Activated naive CD8-positive, alpha-beta T cell treated with anti-CD3 and anti-CD28 coated beads, Interleukin-2, amount 10 ng/mL, durations not matched to agents 7 days and 5 days (primary cell): ENCODE results near the gene CUL1. TPM values are rescaled to one million over a fixed set of nuclear protein-coding genes. Genes with fewer than 3 reads are reported as not detected.

ENCODE experiments used
- ATAC-seq: fragments of 150-1000 bp; cut with Tn5 transposase; one replicate; pipeline ENCODE4 v1.10.0; 2021; ENCODE audit warnings: low read depth, moderate library complexity
- POLR2A ChIA-PET: fragments of 350-600 bp; sonication (Branson Sonifier 250); formaldehyde crosslinking; loops from one replicate; lab custom pipeline; 2021; ENCODE audit warnings: antibody characterized with exemption; lab: Charles Lee
- DNase-seq: peaks from one replicate; pipeline ENCODE4 v3.0.0; 2021
- H3K27ac Mint-ChIP-seq: one replicate; pipeline ENCODE4 v1.8.0; 2022; ENCODE audit warnings: mild to moderate bottlenecking, mixed read lengths
- H3K27me3 Mint-ChIP-seq: one replicate; pipeline ENCODE4 v1.8.0; 2022; ENCODE audit warnings: mild to moderate bottlenecking, moderate library complexity, mixed read lengths
- H3K36me3 Mint-ChIP-seq: one replicate; pipeline ENCODE4 v1.8.0; 2021; ENCODE audit warnings: mild to moderate bottlenecking, mixed read lengths
- H3K4me1 Mint-ChIP-seq: one replicate; pipeline ENCODE4 v1.8.0; 2021; ENCODE audit warnings: mixed read lengths
- H3K4me3 Mint-ChIP-seq: one replicate; pipeline ENCODE4 v1.8.0; 2022; ENCODE audit warnings: mild to moderate bottlenecking, moderate library complexity, mixed read lengths
- H3K9me3 Mint-ChIP-seq: one replicate; pipeline ENCODE4 v1.8.0; 2021; ENCODE audit warnings: mixed read lengths
- total RNA-seq, 2 experiments: library from RNA; stranded (reverse); gene quantifications; one replicate each; pipeline ENCODE4 v1.2.3, GENCODE V29; 2021

The CUL1 gene
- total RNA-seq, 2 experiments from 2014 or later, result 53.1 to 53.8 TPM

GRCh38 chr7:148712678-148713329 lies 14.1 kb downstream of the CUL1 start:
- no peak overlapping the region for H3K4me3 Mint-ChIP-seq

GRCh38 chr7:148714498-148714897 lies 15.8 kb downstream of the CUL1 start:
- POLR2A ChIA-PET, result no interaction called here
- H3K36me3 Mint-ChIP-seq, result peaks cover 34% of the 10 kb centered on the region
- H3K27me3 Mint-ChIP-seq, result no peaks in the 10 kb centered on the region
- no peak for ATAC-seq
- peaks cover 4% of the 10 kb centered on the region for H3K9me3 Mint-ChIP-seq
- H3K4me1 Mint-ChIP-seq, result peaks cover 15% of the 10 kb centered on the region
- H3K4me3 Mint-ChIP-seq, result no peak overlapping the region
- H3K27ac Mint-ChIP-seq, result no peak overlapping the region
- no peak for DNase-seq

More at GRCh38 chr7:148712678-148713329, 14.1 kb downstream of the CUL1 start:
- Mint-ChIP-seq H3K36me3 (peaks cover 31% of the 10 kb centered on the region), H3K27ac (no peak overlapping the region), H3K4me1 (peaks cover 19% of the 10 kb centered on the region), H3K27me3 (no peaks in the 10 kb centered on the region), H3K9me3 (peaks cover 4% of the 10 kb centered on the region)
- DNase-seq (no peak), ATAC-seq (no peak)
- POLR2A ChIA-PET, result no interaction called here

- no peak overlapping the region for H3K27ac Mint-ChIP-seq
Observed at GRCh38 chr7:148715027-148715426, 16.3 kb downstream of the CUL1 start.

GRCh38 chr7:148717266-148717793 lies 18.6 kb downstream of the CUL1 start:
- POLR2A ChIA-PET, result no interaction called here
- H3K36me3 Mint-ChIP-seq, result peaks cover 36% of the 10 kb centered on the region
- H3K27me3 Mint-ChIP-seq, result no peaks in the 10 kb centered on the region
- no peak overlapping the region for H3K4me3 Mint-ChIP-seq
- DNase-seq (no peak), ATAC-seq (no peak)
- no peak overlapping the region for H3K27ac Mint-ChIP-seq
- peaks cover 4% of the 10 kb centered on the region for H3K9me3 Mint-ChIP-seq
- H3K4me1 Mint-ChIP-seq, result peaks cover 28% of the 10 kb centered on the region

More at GRCh38 chr7:148715027-148715426, 16.3 kb downstream of the CUL1 start:
- H3K4me3 Mint-ChIP-seq, result no peak overlapping the region
- no peak for ATAC-seq
- no peak for DNase-seq
- POLR2A ChIA-PET, result no interaction called here
- H3K4me1 Mint-ChIP-seq, result peaks cover 15% of the 10 kb centered on the region
- H3K9me3 Mint-ChIP-seq, result peaks cover 4% of the 10 kb centered on the region
- peaks cover 34% of the 10 kb centered on the region for H3K36me3 Mint-ChIP-seq
- no peaks in the 10 kb centered on the region for H3K27me3 Mint-ChIP-seq

- Mint-ChIP-seq H3K4me3 (no peak overlapping the region), H3K4me1 (peaks cover 38% of the 10 kb centered on the region), H3K27ac (no peak overlapping the region), H3K27me3 (no peaks in the 10 kb centered on the region), H3K36me3 (peaks cover 34% of the 10 kb centered on the region), H3K9me3 (peaks cover 4% of the 10 kb centered on the region)
- ATAC-seq, result no peak
- POLR2A ChIA-PET, result no interaction called here
- no peak for DNase-seq
Observed at GRCh38 chr7:148718431-148718830, 19.7 kb downstream of the CUL1 start.

GRCh38 chr7:148719753-148720152 lies 21.1 kb downstream of the CUL1 start:
- no peaks in the 10 kb centered on the region for H3K27me3 Mint-ChIP-seq
- no peak overlapping the region for H3K27ac Mint-ChIP-seq
- no peak for DNase-seq
- peaks cover 4% of the 10 kb centered on the region for H3K9me3 Mint-ChIP-seq
- H3K4me1 Mint-ChIP-seq, result peaks cover 41% of the 10 kb centered on the region
- H3K4me3 Mint-ChIP-seq, result no peak overlapping the region
- POLR2A ChIA-PET, result interaction anchor here (2.5 kb wide), 1 partner anchor 20 kb away, joined by 10 read pairs; the partner anchor contains the start of gene CUL1
- H3K36me3 Mint-ChIP-seq, result peaks cover 32% of the 10 kb centered on the region
- ATAC-seq, result no peak

- Mint-ChIP-seq H3K4me1 (peaks cover 44% of the 10 kb centered on the region), H3K27me3 (no peaks in the 10 kb centered on the region), H3K36me3 (peaks cover 26% of the 10 kb centered on the region), H3K27ac (no peak overlapping the region), H3K9me3 (peaks cover 4% of the 10 kb centered on the region), H3K4me3 (no peak overlapping the region)
- DNase-seq (no peak), ATAC-seq (no peak)
- POLR2A ChIA-PET, result interaction anchor here (2.5 kb wide), 1 partner anchor 21 kb away, joined by 10 read pairs; the partner anchor contains the start of gene CUL1
Observed at GRCh38 chr7:148720472-148720871, 21.8 kb downstream of the CUL1 start.

GRCh38 chr7:148721390-148721789 lies 22.7 kb downstream of the CUL1 start:
- no peak overlapping the region for H3K4me3 Mint-ChIP-seq
- H3K4me1 Mint-ChIP-seq, result peaks cover 53% of the 10 kb centered on the region
- POLR2A ChIA-PET, result interaction anchor here (2.5 kb wide), 1 partner anchor 21 kb away, joined by 10 read pairs; the partner anchor contains the start of gene CUL1
- peaks cover 4% of the 10 kb centered on the region for H3K9me3 Mint-ChIP-seq
- ATAC-seq, result no peak
- H3K27me3 Mint-ChIP-seq, result no peaks in the 10 kb centered on the region
- peaks cover 22% of the 10 kb centered on the region for H3K36me3 Mint-ChIP-seq
- no peak for DNase-seq
- H3K27ac Mint-ChIP-seq, result no peak overlapping the region

GRCh38 chr7:148722340-148723165 lies 23.9 kb downstream of the CUL1 start:
- no peak for DNase-seq

GRCh38 chr7:148723166-148723559 lies 24.5 kb downstream of the CUL1 start:
- POLR2A ChIA-PET, result interaction anchor here (0.7 to 1.2 kb wide), 2 partner anchors 23 to 162 kb away, joined by 3 read pairs; no protein-coding TSS in a partner anchor

More at GRCh38 chr7:148722340-148723165, 23.9 kb downstream of the CUL1 start:
- ATAC-seq, result peak; percentile 67
- Mint-ChIP-seq H3K9me3 (peaks cover 3% of the 10 kb centered on the region), H3K27me3 (no peaks in the 10 kb centered on the region), H3K36me3 (peaks cover 14% of the 10 kb centered on the region), H3K4me3 (peak overlapping the region; percentile 37), H3K4me1 (peaks cover 56% of the 10 kb centered on the region), H3K27ac (peak overlapping the region; percentile 49)
- POLR2A ChIA-PET, result interaction anchor here (1.2 to 2.5 kb wide), 2 partner anchors 23 to 162 kb away, joined by 3 to 10 read pairs; partner anchors contain the start of gene CUL1

GRCh38 chr7:148723846-148724245 lies 25.1 kb downstream of the CUL1 start:
- Mint-ChIP-seq H3K27ac (no peak overlapping the region), H3K4me3 (no peak overlapping the region), H3K9me3 (no peaks in the 10 kb centered on the region), H3K4me1 (peaks cover 58% of the 10 kb centered on the region), H3K36me3 (peaks cover 9% of the 10 kb centered on the region), H3K27me3 (no peaks in the 10 kb centered on the region)
- POLR2A ChIA-PET, result interaction anchor here (0.7 kb wide), 2 partner anchors 23 to 95 kb away, joined by 3 read pairs; no protein-coding TSS in a partner anchor
- ATAC-seq, result no peak
- no peak for DNase-seq

More at GRCh38 chr7:148723166-148723559, 24.5 kb downstream of the CUL1 start:
- peaks cover 60% of the 10 kb centered on the region for H3K4me1 Mint-ChIP-seq
- ATAC-seq (no peak), DNase-seq (no peak)
- no peaks in the 10 kb centered on the region for H3K27me3 Mint-ChIP-seq
- peaks cover 11% of the 10 kb centered on the region for H3K36me3 Mint-ChIP-seq
- H3K9me3 Mint-ChIP-seq, result no peaks in the 10 kb centered on the region
- H3K4me3 Mint-ChIP-seq, result peak overlapping the region; percentile 37
- H3K27ac Mint-ChIP-seq, result peak overlapping the region; percentile 49

- H3K4me3 Mint-ChIP-seq, result peak overlapping the region; percentile 14
- H3K9me3 Mint-ChIP-seq, result no peaks in the 10 kb centered on the region
- H3K36me3 Mint-ChIP-seq, result peaks cover 9% of the 10 kb centered on the region
- H3K27me3 Mint-ChIP-seq, result no peaks in the 10 kb centered on the region
- H3K4me1 Mint-ChIP-seq, result peaks cover 52% of the 10 kb centered on the region
- DNase-seq (no peak), ATAC-seq (peak; percentile 28)
- peak overlapping the region; percentile 22 for H3K27ac Mint-ChIP-seq
- POLR2A ChIA-PET, result interaction anchor here (0.6 kb wide), 1 partner anchor 171 kb away, joined by 3 read pairs; no protein-coding TSS in a partner anchor
Observed at GRCh38 chr7:148726385-148726784, 27.7 kb downstream of the CUL1 start.
